A549 (cell line): ENCODE data around the gene ALAS1. TPM values are rescaled to one million over a fixed set of nuclear protein-coding genes. Genes with fewer than 3 reads are reported as not detected.
"Not testable (repeated sequence)": the region's sequence is repeated elsewhere in the genome, so short reads cannot be mapped to it uniquely, and the experiment has no call there.

Experiments
- ATAC-seq, 2 experiments: fragments of 200-7000 bp in 1 of 2; fragments of >200 bp in 1 of 2; cut with Nextera tagmentation in 1 of 2; cut with Tn5 transposase in 1 of 2; 3 replicates each; pipeline versions ENCODE4 v1.8.0 to v1.9.1; 2018 to 2020; ENCODE audit warnings: mild to moderate bottlenecking in 1 of 2, moderate library complexity in 1 of 2
- CTCF ChIA-PET: fragments of 300-600 bp; sonication (Branson Sonifier 250); formaldehyde crosslinking; extraction: SDS; loops from one replicate; lab custom pipeline; 2021; ENCODE audit warnings: antibody characterized with exemption, inconsistent platforms; lab: Yijun Ruan, JAX
- POLR2A ChIA-PET: fragments of 350-600 bp; formaldehyde crosslinking; extraction: SDS; loops from one replicate; lab custom pipeline; 2021; ENCODE audit warnings: antibody characterized with exemption, inconsistent platforms; lab: Yijun Ruan, JAX
- DNase-seq, 2 experiments: peaks; one replicate each; pipeline versions ENCODE4 v3.0.0 to v3.0.0-alpha.2; 2011 to 2016; ENCODE audit warnings: low read depth in 1 of 2, low spot score in 1 of 2
- FAIRE-seq: peaks from 2 replicates; lab custom pipeline; 2011; peaks lifted over from hg19 to GRCh38; lab: Jason Lieb, UNC
- H3K27ac ChIP-seq, 2 experiments: fragments of >200 bp; sonication (Bioruptor Twin); formaldehyde crosslinking; 3 replicates each; pipeline ENCODE4 v1.5.1; 2016 to 2017
- H3K4me1 ChIP-seq: fragments of >200 bp; sonication (Bioruptor Twin); formaldehyde crosslinking; 3 replicates; pipeline ENCODE4 v1.6.1; 2016
- H3K4me2 ChIP-seq: fragments of >200 bp; sonication (Bioruptor Twin); formaldehyde crosslinking; 3 replicates; pipeline ENCODE4 v1.6.1; 2016
- H3K4me3 ChIP-seq: fragments of >200 bp; sonication (Bioruptor Twin); formaldehyde crosslinking; 3 replicates; pipeline ENCODE4 v1.5.1; 2016
- H3K9me3 ChIP-seq: fragments of >200 bp; sonication (Bioruptor Twin); formaldehyde crosslinking; 3 replicates; pipeline ENCODE4 v1.6.1; 2016
- EP300 ChIP-seq, 2 experiments: fragments of >200 bp; sonication (Bioruptor Twin); formaldehyde crosslinking; IDR thresholded peaks; 2 replicates in 1 of 2; 3 replicates in 1 of 2; pipeline ENCODE4 v1.6.1; 2016 to 2017
- FOSL2 ChIP-seq, 2 experiments: fragments of 450-650 bp in 1 of 2; fragments of >200 bp in 1 of 2; sonication (Bioruptor Twin) in 1 of 2; formaldehyde crosslinking; IDR thresholded peaks; 2 replicates each; pipeline versions ENCODE4 v1.5.0 to v1.6.1; 2016 to 2020; ENCODE audit warnings: mild to moderate bottlenecking in 1 of 2, moderate library complexity in 1 of 2
- JUNB ChIP-seq: fragments of >200 bp; sonication (Bioruptor Twin); formaldehyde crosslinking; IDR thresholded peaks from 2 replicates; pipeline ENCODE4 v1.6.1; 2016
- MAFK ChIP-seq: fragments of 450-650 bp; IDR thresholded peaks from 2 replicates; pipeline ENCODE4 v1.6.1; 2014; ENCODE audit not compliant: partially characterized antibody
- MYC ChIP-seq: IDR thresholded peaks from 2 replicates; pipeline ENCODE4 v1.6.1; 2012; ENCODE audit warnings: mild to moderate bottlenecking, inconsistent platforms, low read length, improper control_type of control experiment, borderline replicate concordance
- PHF8 ChIP-seq: fragments of 200-600 bp; sonication (generic); IDR thresholded peaks from 2 replicates; pipeline ENCODE4 v1.6.1; 2016; ENCODE audit warnings: low read depth, mild to moderate bottlenecking, antibody characterized with exemption, moderate library complexity, borderline replicate concordance
- RFX5 ChIP-seq: fragments of 450-650 bp; IDR thresholded peaks from 2 replicates; pipeline ENCODE4 v1.7.1; 2014; ENCODE audit warnings: antibody characterized with exemption, mild to moderate bottlenecking, moderate library complexity
- RNF2 ChIP-seq: fragments of 200-600 bp; sonication (generic); IDR thresholded peaks from 2 replicates; pipeline ENCODE4 v1.6.1; 2016; ENCODE audit warnings: low read depth, mild to moderate bottlenecking, antibody characterized with exemption, moderate library complexity, borderline replicate concordance
- SMC3 ChIP-seq: fragments of >200 bp; sonication (Bioruptor Twin); formaldehyde crosslinking; IDR thresholded peaks from 3 replicates; pipeline ENCODE4 v1.6.1; 2018; ENCODE audit warnings: inconsistent platforms
- ZFP36 ChIP-seq: fragments of 450-650 bp; IDR thresholded peaks from 2 replicates; pipeline ENCODE4 v1.6.1; 2014; ENCODE audit warnings: borderline replicate concordance; ENCODE audit not compliant: partially characterized antibody
- WGBS: methylation state at CpG from one replicate; pipeline ENCODE4 v1.1.6; 2017; ENCODE audit errors: missing lambda C conversion rate; 5-methylcytosine and 5-hydroxymethylcytosine counted together
- polyA plus RNA-seq, 4 experiments: library from polyadenylated mRNA; depleted of rRNA in 3 of 4; stranded (reverse); fragments of >200 nt; fragmentation: RNase III in 1 of 4; extraction: RNeasy Plus Mini Kit Qiagen cat#74134 plus additional on column Dnase treatment in 1 of 4; gene quantifications; 2 replicates in 3 of 4; 3 replicates in 1 of 4; pipeline ENCODE4 v1.2.3, GENCODE V29; 2011 to 2017
- TF ChIP-seq, protein P1 (sequence below): fragments of 250-450 bp; sonication (Bioruptor Pico); IDR thresholded peaks from 2 replicates; pipeline ENCODE4 v1.5.0; 2021; ENCODE audit warnings: mild to moderate bottlenecking, moderate library complexity, borderline replicate concordance

ALAS1 gene
- polyA plus RNA-seq, 2 of the 4 experiments (the other 2 are of a cell fraction) = 56.8 to 63.7 TPM

DNA sequence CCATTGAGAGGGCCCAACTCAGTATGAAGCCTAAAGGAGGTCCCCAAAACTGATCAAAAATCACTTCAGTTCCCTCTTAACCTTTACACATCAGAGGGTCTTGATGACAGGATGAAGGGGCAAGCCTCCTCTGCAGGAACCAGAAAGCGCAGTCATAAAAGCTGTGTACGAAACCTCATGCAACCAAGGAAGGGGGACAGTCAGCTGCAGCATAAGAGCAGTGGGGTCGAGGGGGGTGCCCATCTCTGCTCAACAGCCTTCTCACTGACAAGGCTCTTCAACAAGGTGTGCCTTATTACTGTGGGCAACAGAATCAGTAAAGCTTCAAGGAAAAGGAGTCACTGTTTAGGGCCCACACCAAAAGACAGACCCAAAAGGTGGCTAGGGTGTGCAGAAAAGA is 47.6 kb upstream of the ALAS1 start:
- peaks cover 9% of the 10 kb centered on the region; the same call in 2 of the 3 replicates for H3K4me1 ChIP-seq
- H3K27ac ChIP-seq = no peak overlapping the region
- ChIA-PET POLR2A (interaction anchor here (0.9 kb wide), 1 partner anchor 154 kb away, joined by 3 read pairs; the partner anchor contains the start of gene RPL29), CTCF (interaction anchor here (1.2 to 14.5 kb wide), 2 partner anchors 147 to 156 kb away, joined by 3 to 218 read pairs; no protein-coding TSS in a partner anchor)
- no peak overlapping the region for H3K4me3 ChIP-seq
- no peak for DNase-seq
- 62% methylated on average over 3 of the region's 3 CpGs for WGBS
- TF ChIP-seq RNF2 = no peak
- no peak for TF ChIP-seq FOSL2 (IDR thresholded peaks at IDR 0.05)
- TF ChIP-seq FOSL2 (CRISPR knock-in tag; IDR thresholded peaks at IDR 0.05) = no peak
- TF ChIP-seq ZFP36 = no peak
- no peak for TF ChIP-seq MAFK
- TF ChIP-seq, protein P1, sequence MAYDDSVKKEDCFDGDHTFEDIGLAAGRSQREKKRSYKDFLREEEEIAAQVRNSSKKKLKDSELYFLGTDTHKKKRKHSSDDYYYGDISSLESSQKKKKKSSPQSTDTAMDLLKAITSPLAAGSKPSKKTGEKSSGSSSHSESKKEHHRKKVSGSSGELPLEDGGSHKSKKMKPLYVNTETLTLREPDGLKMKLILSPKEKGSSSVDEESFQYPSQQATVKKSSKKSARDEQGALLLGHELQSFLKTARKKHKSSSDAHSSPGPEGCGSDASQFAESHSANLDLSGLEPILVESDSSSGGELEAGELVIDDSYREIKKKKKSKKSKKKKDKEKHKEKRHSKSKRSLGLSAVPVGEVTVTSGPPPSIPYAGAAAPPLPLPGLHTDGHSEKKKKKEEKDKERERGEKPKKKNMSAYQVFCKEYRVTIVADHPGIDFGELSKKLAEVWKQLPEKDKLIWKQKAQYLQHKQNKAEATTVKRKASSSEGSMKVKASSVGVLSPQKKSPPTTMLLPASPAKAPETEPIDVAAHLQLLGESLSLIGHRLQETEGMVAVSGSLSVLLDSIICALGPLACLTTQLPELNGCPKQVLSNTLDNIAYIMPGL (CRISPR knock-in tag) = no peak
- no peak for TF ChIP-seq RFX5
- TF ChIP-seq SMC3 = no peak
- TF ChIP-seq EP300 (IDR thresholded peaks at IDR 0.05) = no peak
- no peak for TF ChIP-seq PHF8
- FAIRE-seq = no peak
- ATAC-seq = no peak
- no peaks in the 10 kb centered on the region for H3K9me3 ChIP-seq
- H3K4me2 ChIP-seq = no peak overlapping the region

DNA sequence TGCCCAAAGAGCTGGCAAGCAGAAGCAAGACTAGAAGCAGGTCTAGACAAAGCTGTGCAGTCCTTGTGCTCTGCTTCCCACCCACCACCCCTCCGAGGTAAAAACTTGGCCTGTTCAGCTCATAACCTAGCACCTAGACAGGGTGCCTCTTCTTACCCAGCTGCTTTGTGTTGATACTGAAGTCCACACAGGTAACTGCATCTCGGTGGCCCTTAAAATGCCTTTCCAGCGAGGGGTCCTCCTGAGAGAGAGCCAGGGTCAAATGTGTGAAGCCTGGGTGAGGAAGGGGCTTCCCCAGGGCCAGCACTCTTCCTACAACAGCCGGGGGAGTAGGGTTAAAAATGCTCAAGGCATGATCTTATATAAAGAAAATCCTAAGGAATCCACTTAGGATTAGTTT is 47.1 kb upstream of the ALAS1 start:
- POLR2A ChIA-PET = no interaction called here
- CTCF ChIA-PET = interaction anchor here (1.2 to 14.5 kb wide), 2 partner anchors 148 to 156 kb away, joined by 3 to 218 read pairs; no protein-coding TSS in a partner anchor
- DNase-seq = no peak
- no peak for TF ChIP-seq MYC
- H3K4me2 ChIP-seq = no peak overlapping the region
- WGBS = 86% methylated on average over 4 of the region's 4 CpGs
- H3K4me3 ChIP-seq = no peak overlapping the region
- FAIRE-seq = no peak
- no peaks in the 10 kb centered on the region for H3K9me3 ChIP-seq
- H3K4me1 ChIP-seq = peaks cover 10% of the 10 kb centered on the region; the same call in 2 of the 3 replicates
- H3K27ac ChIP-seq = no peak overlapping the region
- ATAC-seq = no peak

DNA sequence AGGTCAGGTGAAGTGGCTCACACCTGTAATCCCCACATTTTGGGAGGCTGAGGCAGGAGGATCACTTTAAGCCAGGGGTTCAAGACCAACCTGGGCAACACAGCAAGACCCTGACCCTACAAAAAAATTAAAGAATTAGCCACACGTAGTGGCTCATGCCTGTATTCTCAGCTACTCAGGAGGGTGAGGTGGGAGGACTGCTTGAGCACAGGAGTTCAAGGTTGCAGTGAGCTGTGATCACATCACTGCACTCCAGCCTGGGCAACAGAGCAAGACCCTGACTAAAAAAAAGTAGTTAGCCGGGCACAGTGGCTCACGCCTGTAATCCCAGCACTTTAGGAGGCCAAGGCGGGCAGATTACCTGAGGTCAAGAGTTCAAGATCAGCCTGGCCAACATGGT is 46.0 kb upstream of the ALAS1 start:
- ATAC-seq, FAIRE-seq, DNase-seq, H3K4me3 ChIP-seq, H3K27ac ChIP-seq, H3K9me3 ChIP-seq, H3K4me2 ChIP-seq, POLR2A ChIA-PET: not testable (repeated sequence)
- CTCF ChIA-PET = interaction anchor here (14.5 kb wide), 1 partner anchor 149 kb away, joined by 218 read pairs; no protein-coding TSS in a partner anchor
- WGBS = 89% methylated on average over 4 of the region's 4 CpGs
- peaks cover 10% of the 10 kb centered on the region; the same call in 2 of the 3 replicates for H3K4me1 ChIP-seq

DNA sequence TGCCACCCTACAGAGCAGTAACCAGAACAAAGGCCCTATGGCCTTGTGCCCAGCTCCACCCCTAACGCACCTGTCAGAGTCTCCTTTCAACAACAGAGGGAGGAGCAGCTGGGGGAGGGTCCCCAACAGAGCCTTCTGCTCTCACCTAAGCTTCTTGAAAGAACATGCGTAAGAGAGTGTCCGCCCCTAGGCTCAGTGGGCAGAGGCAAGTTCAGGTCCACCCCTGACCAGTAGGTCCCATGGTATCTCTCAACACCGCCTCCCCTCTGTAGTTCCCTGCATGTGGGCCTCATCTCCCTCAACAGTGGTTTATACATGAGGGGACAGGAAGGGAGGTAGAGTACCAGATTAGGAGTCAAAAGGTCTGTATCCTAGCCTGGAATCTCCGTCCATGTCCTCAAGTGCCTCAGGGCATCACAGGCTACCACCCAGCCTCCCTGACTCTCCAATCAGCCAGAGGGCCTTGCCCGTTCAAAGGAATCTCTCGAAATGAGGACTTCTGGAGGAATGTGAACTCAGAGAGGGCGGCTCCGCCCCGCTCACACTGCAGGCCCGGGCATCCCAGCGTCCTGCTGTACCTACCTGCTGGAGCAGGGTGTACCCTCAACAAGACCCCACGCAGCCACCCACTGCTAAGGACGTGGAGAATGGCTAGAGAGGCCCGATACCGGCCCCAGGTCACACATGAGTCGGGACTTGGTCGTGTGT is 44.4 kb upstream of the ALAS1 start:
- DNase-seq (peak; percentile 25 to 43), FAIRE-seq (no peak), ATAC-seq (peak; percentile 51 to 55)
- H3K4me3 ChIP-seq = peak overlapping the region; percentile 79
- H3K9me3 ChIP-seq = no peaks in the 10 kb centered on the region
- peak overlapping the region; percentile 90 to 94 for H3K27ac ChIP-seq
- CTCF ChIA-PET = interaction anchor here (0.9 to 1.9 kb wide), 6 partner anchors 9 to 212 kb away, joined by 3 to 8 read pairs (median 4); partner anchors contain the start of genes PARP3 and RRP9
- H3K4me1 ChIP-seq = peaks cover 10% of the 10 kb centered on the region; the same call in 2 of the 3 replicates
- WGBS = 8% methylated on average over 14 of the region's 18 CpGs
- POLR2A ChIA-PET = interaction anchor here (0.9 to 1.5 kb wide), 4 partner anchors 14 to 1585 kb away, joined by 3 to 9 read pairs (median 4); partner anchors contain the start of genes HEMK1, RPL29 and WDR82
- H3K4me2 ChIP-seq = peak overlapping the region; percentile 74
- no peak for TF ChIP-seq JUNB
